Raji (cell line): Measurements from ENCODE around the gene PRAME.

Experiments
- POLR2A ChIP-seq: IDR thresholded peaks from 2 replicates; pipeline ENCODE4 v1.6.1; 2011; ENCODE audit warnings: low read depth, low read length, control low read depth; ENCODE audit not compliant: insufficient read depth

The PRAME gene

GRCh38 chr22:22588485-22589164, 29.6 kb upstream of the PRAME start:
- TF ChIP-seq POLR2A, result no peak

DNA sequence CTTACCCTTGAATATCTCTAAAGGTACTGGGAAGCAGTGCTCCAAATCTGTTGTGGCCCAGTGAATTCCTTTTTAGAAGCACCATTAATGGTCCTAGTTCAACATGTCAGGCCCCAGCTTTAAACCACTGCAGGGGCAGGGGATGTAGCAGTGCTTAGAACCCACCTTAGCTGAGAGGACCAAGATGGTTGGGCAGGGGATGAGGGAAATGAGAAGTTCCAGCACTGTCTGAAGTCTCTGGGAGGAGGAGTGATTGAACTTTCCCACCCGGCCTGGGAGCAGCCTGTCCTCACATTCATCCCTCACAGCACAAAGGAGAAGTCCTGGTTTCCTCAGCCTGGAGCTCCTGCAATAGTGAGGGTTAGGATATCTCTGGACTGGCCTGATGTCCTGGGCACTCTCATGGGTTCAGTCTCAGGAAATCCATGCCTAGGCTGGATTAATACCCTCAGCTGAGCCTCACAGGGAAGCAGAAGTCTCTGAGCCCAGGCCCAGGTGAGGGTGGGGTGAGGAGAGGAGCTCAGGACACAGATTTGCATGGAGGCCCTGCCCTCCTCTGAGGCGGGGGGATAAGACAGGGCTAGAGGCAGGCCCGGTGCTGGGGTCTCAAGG, 28.6 kb upstream of the PRAME start:
- no peak for TF ChIP-seq POLR2A

DNA sequence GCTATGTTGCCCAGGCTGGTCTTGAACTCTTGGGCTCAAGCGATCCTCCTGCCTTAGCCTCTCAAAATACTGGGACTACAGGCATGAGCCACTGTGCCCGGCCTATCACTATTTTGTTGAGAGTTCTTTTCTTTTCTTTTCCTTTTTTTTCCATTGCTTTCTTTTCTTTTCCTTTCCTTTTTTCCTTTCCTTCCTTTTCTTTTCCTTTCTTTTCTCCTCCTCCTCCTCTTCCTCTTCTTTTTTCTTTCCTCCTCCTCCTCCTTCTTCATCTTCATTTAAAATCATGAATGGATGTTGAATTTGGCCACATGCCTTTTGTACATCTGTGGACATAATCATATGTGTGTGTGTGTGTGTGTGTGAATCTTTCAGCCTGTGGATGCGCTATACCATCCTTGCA, 25.7 kb upstream of the PRAME start:
- TF ChIP-seq POLR2A, result no peak

- no peak for TF ChIP-seq POLR2A
These were observed 24.0 kb upstream of the PRAME start for GRCh38 chr22:22583030-22583429.

DNA sequence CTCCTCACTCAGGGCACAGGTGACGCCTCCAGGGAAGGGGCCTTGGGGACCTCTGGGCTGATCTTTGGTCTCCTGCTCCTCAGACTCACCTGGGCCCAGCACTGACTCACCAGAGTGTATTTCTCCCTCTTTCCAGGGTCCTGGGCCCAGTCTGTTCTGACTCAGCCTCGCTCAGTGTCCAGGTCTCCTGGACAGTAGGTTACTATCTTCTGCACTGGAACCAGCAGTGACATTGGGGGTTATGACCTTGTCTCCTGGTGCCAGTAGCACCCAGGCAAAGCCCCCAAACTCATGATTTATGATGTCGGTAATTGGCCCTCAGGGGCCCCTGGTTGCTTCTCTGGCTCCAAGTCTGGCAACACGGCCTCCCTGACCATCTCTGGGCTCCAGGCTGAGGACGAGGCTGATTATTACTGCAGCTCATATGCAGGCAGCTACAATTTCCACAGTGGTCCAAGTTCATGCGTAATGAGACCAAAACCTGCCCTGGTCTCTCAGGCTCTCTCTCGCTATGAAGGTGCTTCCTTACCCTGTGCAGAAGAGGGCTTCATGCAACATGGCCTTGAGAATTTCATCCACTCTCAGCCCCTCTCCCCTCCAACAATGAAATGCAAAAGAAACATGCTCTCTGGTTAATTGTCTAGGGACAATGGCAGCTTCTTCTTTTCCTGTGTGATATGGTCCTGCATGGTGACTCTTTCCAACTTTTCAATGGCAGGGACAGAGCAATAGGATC, 21.0 kb upstream of the PRAME start:
- no peak for TF ChIP-seq POLR2A

GRCh38 chr22:22578702-22579424, 19.8 kb upstream of the PRAME start:
- no peak for TF ChIP-seq POLR2A

DNA sequence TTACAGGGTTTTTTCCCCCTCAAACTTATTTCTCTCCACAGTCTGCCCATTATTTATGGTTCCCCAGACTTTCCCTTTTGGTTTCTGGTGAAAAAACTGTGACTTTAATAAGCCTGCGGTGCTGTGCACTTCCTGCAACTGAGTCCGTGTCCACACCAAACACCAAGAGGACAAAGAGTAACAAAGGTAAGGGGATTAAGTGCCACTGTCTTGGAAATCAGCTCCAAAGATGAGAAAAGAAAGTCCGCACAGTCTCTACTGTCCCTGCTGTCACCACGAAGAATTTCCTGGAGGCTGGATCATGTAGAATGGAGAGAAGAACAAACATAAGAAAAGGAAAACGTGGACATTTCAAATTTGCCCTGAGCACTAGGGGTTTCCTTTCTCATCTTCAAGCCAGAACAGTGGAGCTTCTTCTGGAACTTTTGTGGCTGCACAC, 17.9 kb upstream of the PRAME start:
- no peak for TF ChIP-seq POLR2A

DNA sequence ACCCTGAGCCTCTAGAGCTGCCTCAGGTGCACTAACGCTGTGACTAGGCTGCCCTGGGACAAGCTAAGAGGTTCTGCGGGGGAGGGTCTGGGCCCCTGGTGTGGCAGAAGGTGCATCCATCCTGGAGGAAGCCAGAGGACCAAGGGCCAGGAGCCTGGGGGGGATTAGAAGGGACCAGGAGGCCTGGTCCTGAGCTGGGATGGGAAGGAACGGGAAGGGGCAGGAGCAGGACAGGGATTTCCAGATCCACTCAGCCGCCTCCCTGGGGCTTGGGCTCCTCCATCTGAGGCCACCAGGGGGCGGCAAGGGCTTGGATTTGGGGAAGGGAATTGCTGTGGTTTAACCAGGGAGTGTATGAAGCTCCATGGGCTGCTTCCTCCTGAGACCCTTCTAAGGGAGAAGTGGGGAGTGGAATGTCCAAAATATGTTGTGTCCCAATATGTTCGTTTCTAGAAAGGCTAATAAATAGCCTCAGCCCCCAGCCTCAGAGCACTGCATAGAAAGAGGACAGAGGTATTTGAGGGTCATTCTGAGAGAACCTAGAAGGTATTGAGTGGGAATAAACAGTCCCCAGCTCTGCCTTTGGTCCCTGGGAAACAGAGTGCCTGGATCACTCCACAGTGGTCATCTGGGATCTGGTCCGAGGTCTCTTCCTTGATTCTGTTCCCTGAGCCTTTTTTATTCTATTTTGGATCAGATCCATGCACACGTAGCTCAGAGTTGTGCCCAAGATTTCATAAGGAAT, 17.4 kb upstream of the PRAME start:
- TF ChIP-seq POLR2A, result no peak

DNA sequence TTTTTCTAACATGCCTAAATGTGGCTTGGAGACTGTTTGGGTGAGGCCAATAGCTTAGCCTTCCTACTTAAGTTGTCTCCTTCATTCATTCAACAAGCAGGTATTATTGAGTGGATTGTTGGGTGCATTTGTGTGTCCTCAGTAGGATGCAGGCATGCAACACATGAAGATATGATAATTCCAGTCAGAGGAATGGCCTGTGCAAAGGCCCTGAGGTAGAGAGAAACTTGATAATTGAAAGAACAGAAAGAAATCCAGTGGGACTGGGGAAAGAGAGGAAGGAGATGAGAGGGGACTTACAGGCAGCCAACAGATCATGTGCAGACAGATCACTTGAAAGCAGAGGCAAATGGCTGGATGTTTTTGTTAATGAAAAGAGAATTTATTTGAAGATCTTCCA, 15.3 kb upstream of the PRAME start:
- TF ChIP-seq POLR2A, result no peak

DNA sequence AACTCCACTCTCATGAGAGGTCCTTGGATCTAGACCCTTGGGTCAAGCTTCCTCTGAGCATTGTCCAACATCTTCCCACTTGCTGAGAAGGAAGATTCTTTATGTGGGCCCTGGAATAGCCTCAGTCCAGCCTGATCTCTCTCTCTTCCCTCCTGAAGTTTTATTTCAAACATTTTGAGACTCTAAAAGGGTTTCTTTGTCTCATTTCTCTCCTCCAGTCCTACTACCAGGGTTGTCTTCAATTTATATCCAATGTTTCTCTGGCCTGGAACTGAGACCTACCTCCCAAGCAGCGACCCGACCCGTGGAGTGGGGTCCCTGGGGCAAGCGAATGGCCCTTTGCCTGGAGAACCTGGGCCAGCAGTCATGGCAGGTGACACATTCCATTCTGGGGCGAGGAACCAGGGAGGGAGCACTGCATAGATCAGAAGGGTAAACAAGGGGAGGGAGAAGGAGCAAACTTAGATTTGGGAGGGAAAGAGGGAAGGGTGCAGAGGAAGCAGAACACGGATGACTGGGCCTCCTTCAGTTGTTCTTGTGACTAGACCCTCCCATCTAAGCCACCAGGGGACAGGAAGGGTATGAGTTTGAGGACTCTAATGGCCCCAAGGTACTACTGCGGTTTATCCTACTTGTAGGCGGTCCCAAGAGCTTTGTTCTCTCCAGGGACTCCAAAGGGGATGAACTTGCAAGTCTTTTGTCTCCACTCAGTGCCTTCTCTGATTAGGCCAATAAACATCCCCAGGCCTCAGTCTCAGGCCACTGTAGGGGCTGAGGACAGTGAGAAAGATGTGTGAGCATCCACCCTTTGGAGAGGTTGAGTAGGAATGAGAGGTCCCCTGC, 14.2 kb upstream of the PRAME start:
- TF ChIP-seq POLR2A, result no peak

- no peak for TF ChIP-seq POLR2A
These were observed 12.8 kb upstream of the PRAME start for GRCh38 chr22:22571862-22572261.

DNA sequence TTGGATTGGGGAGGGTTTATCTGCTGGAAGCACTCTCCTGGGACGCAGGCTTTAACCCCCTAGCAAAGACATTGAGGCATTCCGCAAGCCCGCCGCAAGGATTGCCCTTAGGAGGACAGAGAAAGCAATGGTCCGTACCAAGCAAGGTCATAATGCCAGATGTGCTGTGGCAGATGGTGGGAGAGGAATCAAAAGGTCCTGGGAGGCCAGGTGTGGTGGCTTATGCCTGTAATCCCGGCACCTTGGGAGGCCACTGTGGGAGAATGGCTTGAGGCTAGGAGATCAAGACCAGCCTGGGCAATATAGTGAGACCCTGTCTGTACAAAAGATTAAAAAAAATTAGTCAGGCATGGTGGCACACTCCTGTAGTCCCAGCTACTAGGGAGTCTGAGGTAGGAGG, 12.4 kb upstream of the PRAME start:
- TF ChIP-seq POLR2A, result no peak

DNA sequence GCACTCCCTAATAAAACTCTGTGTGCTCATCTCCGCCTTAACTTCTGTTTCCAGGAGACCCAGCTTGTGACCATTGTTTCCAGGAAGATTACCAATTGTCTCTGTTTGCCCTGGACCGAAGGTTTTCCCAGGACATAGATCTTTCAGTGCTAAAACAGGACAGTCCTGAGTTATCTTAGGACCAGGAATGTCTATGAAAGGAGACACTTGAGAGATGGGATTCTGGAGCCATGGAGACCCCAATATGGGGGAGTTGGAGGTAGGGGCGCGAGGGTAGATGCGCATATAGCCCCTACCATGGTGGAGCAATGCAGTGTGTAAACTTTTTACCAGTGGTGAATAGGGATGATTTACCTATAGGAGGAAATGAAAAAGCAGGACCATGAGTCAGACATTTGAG, 10.2 kb upstream of the PRAME start:
- TF ChIP-seq POLR2A, result no peak

DNA sequence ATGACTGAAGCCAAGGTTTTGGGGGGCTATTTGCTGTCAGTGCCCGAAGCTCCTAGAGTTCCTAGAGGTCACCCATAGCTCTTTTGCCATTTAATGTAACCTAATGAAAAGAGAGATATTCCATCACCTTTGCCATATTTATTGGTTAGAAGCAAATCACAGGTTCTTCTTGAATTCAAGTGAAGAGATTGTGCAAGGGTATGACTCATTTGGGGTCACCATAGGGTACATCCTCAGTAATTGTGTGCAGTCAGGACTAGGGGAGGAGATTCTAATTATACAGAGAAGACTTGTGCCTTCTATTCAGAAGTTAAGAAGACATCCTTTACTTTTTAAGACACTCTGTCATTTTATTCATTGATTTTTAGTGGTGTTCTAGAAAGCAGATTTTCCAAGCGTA, 6.9 kb upstream of the PRAME start:
- no peak for TF ChIP-seq POLR2A
